Adrenal gland (tissue), 12 donors: ENCODE results near the gene JAKMIP2. TPM values are rescaled to one million over a fixed set of nuclear protein-coding genes. Genes with fewer than 3 reads are reported as not detected.

Source experiments
- DNase-seq, 7 donors: peaks; one replicate each; pipeline ENCODE4 v3.0.0-alpha.2; 2019 to 2020
- H3K27ac ChIP-seq, 5 donors: fragments of 200-600 bp; sonication (generic) in 4 of 5; 1 replicate in 3 of 5; 2 replicates in 2 of 5; pipeline versions ENCODE4 v1.5.1 to v1.8.0; 2016 to 2020; ENCODE audit warnings: mild to moderate bottlenecking in 1 of 5
- H3K27me3 ChIP-seq: fragments of 200-600 bp; 2 replicates; pipeline ENCODE4 v1.8.0; 2021
- H3K36me3 ChIP-seq, 2 donors: fragments of 200-600 bp; replicated peaks in 1 of 2; 1 replicate in 1 of 2; 2 replicates in 1 of 2; pipeline versions ENCODE4 v1.5.1 to v1.8.0; 2018 to 2022
- H3K4me1 ChIP-seq, 2 donors: fragments of 200-600 bp; replicated peaks in 1 of 2; 1 replicate in 1 of 2; 2 replicates in 1 of 2; pipeline versions ENCODE4 v1.5.1 to v1.8.0; 2018 to 2021
- H3K4me3 ChIP-seq, 4 donors: fragments of 200-600 bp; sonication (generic) in 3 of 4; one replicate each; pipeline ENCODE4 v1.5.1; 2016 to 2018
- H3K9me3 ChIP-seq, 3 donors: fragments of 200-600 bp; sonication (generic) in 1 of 3; replicated peaks in 1 of 3; 1 replicate in 2 of 3; 2 replicates in 1 of 3; pipeline versions ENCODE4 v1.5.1 to v1.8.0; 2016 to 2021
- CTCF ChIP-seq, 6 experiments: fragments of 450-650 bp in 4 of 6; fragments of 200-600 bp in 2 of 6; sonication (generic) in 1 of 6; IDR thresholded peaks; 1 replicate in 5 of 6; 2 replicates in 1 of 6; pipeline versions ENCODE4 v1.5.1 to v1.8.0; 2016 to 2021; ENCODE audit warnings: antibody characterized with exemption in 6 of 6, mild to moderate bottlenecking in 2 of 6, moderate library complexity in 1 of 6
- POLR2A ChIP-seq, 2 donors: fragments of 450-650 bp; IDR thresholded peaks; one replicate each; pipeline ENCODE4 v1.6.1; 2017; ENCODE audit warnings: antibody characterized with exemption in 2 of 2, mild to moderate bottlenecking in 2 of 2, moderate library complexity in 1 of 2
- WGBS, 4 donors: extraction: QIAGEN DNeasy Blood & Tissue Kit in 2 of 4; methylation state at CpG; one replicate each; pipeline versions ENCODE4 v1.1.5 to v1.1.7; 2013 to 2017; 5-methylcytosine and 5-hydroxymethylcytosine counted together
- intact Hi-C, 2 donors: fragments of 100-400 bp; cut with DNase I; formaldehyde crosslinking; loops; one replicate each; pipeline versions ENCODE4 v1.14.1 to v1.15.0; 2022 to 2023
- polyA plus RNA-seq, 3 donors: library from polyadenylated mRNA; stranded (reverse); fragments of 200-250 nt in 2 of 3; fragments of 350-450 nt in 1 of 3; fragmentation: Illumina TruSeq in 1 of 3; extraction: RNeasy Lipid Tissue Mini Kit (QIAGEN cat#74804) in 1 of 3; gene quantifications; one replicate each; pipeline ENCODE4 v1.2.3, GENCODE V29; 2013 to 2014
- total RNA-seq, 9 donors: library from RNA; depleted of rRNA in 4 of 9; stranded (reverse); fragments of >200 nt in 4 of 9; fragments of 120-200 nt in 1 of 9; fragmentation: NEBNext Ultra II Directional in 1 of 9; extraction: Animal tissue kit (Norgen Biotek cat#: 25700) in 1 of 9; gene quantifications; one replicate each; pipeline versions ENCODE4 v1.1.0 to v1.2.4, GENCODE V29; 2013 to 2023
- donor health status: healthy with polysubstance abuse.
- donor health status: Bipolar disorder and iron deficiency.
- donor health status: DM: yes; HTN: yes; CAD: no.
- donor health status: DM: no; HTN: no; CAD: no.
- donor health status: DM: no; HTN: no; CAD: no.
- donor health status: DM: yes; HTN: yes; CAD: no.

JAKMIP2 gene
- total and polyA plus RNA-seq, 12 donors = 0.71 to 56.8 (median 4.0) TPM

GRCh38 chr5:147743678-147744374, 38.7 kb downstream of the JAKMIP2 start:
- TF ChIP-seq POLR2A (IDR thresholded peaks at IDR 0.05) = no peak
- no peak for TF ChIP-seq CTCF (IDR thresholded peaks at IDR 0.05)
- H3K4me1 ChIP-seq = peaks cover 0 to 4% of the 10 kb centered on the region in 2 donors
- intact Hi-C loops = no loop called here
- H3K27ac ChIP-seq = no peak overlapping the region
- peak; percentile 32 to 57 (median 39) for DNase-seq
- 13 to 25% (median 18%) methylated on average over 1 of the region's 1 CpG for WGBS, 4 donors
- no peaks in the 10 kb centered on the region for H3K9me3 ChIP-seq
- H3K27me3 ChIP-seq = no peaks in the 10 kb centered on the region
- H3K36me3 ChIP-seq = no peaks in the 10 kb centered on the region
- no peak overlapping the region for H3K4me3 ChIP-seq

- Histone ChIP-seq H3K27ac (no peak overlapping the region), H3K36me3 (no peaks in the 10 kb centered on the region), H3K4me1 (peaks cover 0 to 4% of the 10 kb centered on the region in 2 donors), H3K4me3 (no peak overlapping the region), H3K27me3 (no peaks in the 10 kb centered on the region), H3K9me3 (no peaks in the 10 kb centered on the region)
- WGBS, 4 donors = 61 to 82% (median 70%) methylated on average over 2 of the region's 2 CpGs
- TF ChIP-seq POLR2A (IDR thresholded peaks at IDR 0.05) (no peak), CTCF (IDR thresholded peaks at IDR 0.05) (no peak)
- intact Hi-C loops = no loop called here
- DNase-seq = no peak
Measured at GRCh38 chr5:147743012-147743411, 39.5 kb downstream of the JAKMIP2 start.

- WGBS, 4 donors = 83 to 87% (median 85%) methylated on average over 4 of the region's 4 CpGs
- no peak for TF ChIP-seq CTCF (IDR thresholded peaks at IDR 0.05)
- no peak for TF ChIP-seq POLR2A (IDR thresholded peaks at IDR 0.05)
- no peak for DNase-seq
- intact Hi-C loops = no loop called here
- H3K36me3 ChIP-seq = no peaks in the 10 kb centered on the region
- no peaks in the 10 kb centered on the region for H3K9me3 ChIP-seq
- H3K27ac ChIP-seq = no peak overlapping the region
- no peaks in the 10 kb centered on the region for H3K27me3 ChIP-seq
- H3K4me1 ChIP-seq = peaks cover 0 to 4% of the 10 kb centered on the region in 2 donors
- H3K4me3 ChIP-seq = no peak overlapping the region
Measured at GRCh38 chr5:147742151-147742550, 40.4 kb downstream of the JAKMIP2 start.

- DNase-seq = no peak
- no peaks in the 10 kb centered on the region for H3K9me3 ChIP-seq
- no peak overlapping the region for H3K4me3 ChIP-seq
- TF ChIP-seq POLR2A (IDR thresholded peaks at IDR 0.05) (no peak), CTCF (IDR thresholded peaks at IDR 0.05) (no peak)
- 96 to 98% (median 97%) methylated on average over 4 of the region's 4 CpGs for WGBS, 4 donors
- no peaks in the 10 kb centered on the region for H3K36me3 ChIP-seq
- H3K4me1 ChIP-seq = peaks cover 0 to 4% of the 10 kb centered on the region in 2 donors
- H3K27me3 ChIP-seq = no peaks in the 10 kb centered on the region
- intact Hi-C loops = no loop called here
- no peak overlapping the region for H3K27ac ChIP-seq
Measured at GRCh38 chr5:147740864-147741263, 41.7 kb downstream of the JAKMIP2 start.
